A549 (cell line): Measurements from ENCODE around the gene GLIS1.

Experiments used
- CBX8 ChIP-seq: fragments of 200-600 bp; sonication (generic); IDR thresholded peaks from 2 replicates; pipeline ENCODE4 v1.6.1; 2016
- CTCF ChIP-seq: fragments of >200 bp; sonication (Bioruptor Twin); formaldehyde crosslinking; IDR thresholded peaks from 3 replicates; pipeline ENCODE4 v1.5.1; 2016
- MAFK ChIP-seq: fragments of 450-650 bp; IDR thresholded peaks from 2 replicates; pipeline ENCODE4 v1.6.1; 2014; ENCODE audit not compliant: partially characterized antibody
- NR3C1 ChIP-seq: fragments of >200 bp; sonication (Bioruptor Twin); formaldehyde crosslinking; IDR thresholded peaks from 3 replicates; pipeline ENCODE4 v1.6.1; 2017
- POLR2A ChIP-seq: IDR thresholded peaks from 2 replicates; pipeline ENCODE4 v1.6.1; 2012; ENCODE audit warnings: mild to moderate bottlenecking, low read length
- RAD21 ChIP-seq, 2 experiments: fragments of >200 bp in 1 of 2; sonication (Bioruptor Twin) in 1 of 2; formaldehyde crosslinking in 1 of 2; IDR thresholded peaks in 1 of 2; conservative IDR thresholded peaks in 1 of 2; 2 replicates in 1 of 2; 3 replicates in 1 of 2; pipeline ENCODE4 v1.6.1; 2012 to 2018; ENCODE audit warnings: inconsistent platforms in 1 of 2
- RFX5 ChIP-seq: fragments of 450-650 bp; IDR thresholded peaks from 2 replicates; pipeline ENCODE4 v1.7.1; 2014; ENCODE audit warnings: antibody characterized with exemption, mild to moderate bottlenecking, moderate library complexity

GRCh38 chr1:53553734-53554509, 185.0 kb downstream of the GLIS1 start:
- no peak for TF ChIP-seq CTCF
- TF ChIP-seq RAD21 (conservative IDR thresholded peaks at IDR 0.05 in 1 of 2, IDR thresholded peaks at IDR 0.05 in 1 of 2), result no peak
- no peak for TF ChIP-seq RFX5
- no peak for TF ChIP-seq POLR2A
- TF ChIP-seq NR3C1, result no peak
- no peak for TF ChIP-seq MAFK
- TF ChIP-seq CBX8, result no peak
